HG02852 (cell line): ENCODE data around the gene ITM2B.
A peak's percentile ranks its signal among the peaks of the same experiment; 100 is the strongest.

Experiments
- ATAC-seq: cut with Tn5 transposase; IDR thresholded peaks from one replicate; pipeline ENCODE4 v1.9.1; 2021; ENCODE audit warnings: mild to moderate bottlenecking, moderate library complexity; ENCODE audit not compliant: unreplicated experiment

The ITM2B gene

DNA sequence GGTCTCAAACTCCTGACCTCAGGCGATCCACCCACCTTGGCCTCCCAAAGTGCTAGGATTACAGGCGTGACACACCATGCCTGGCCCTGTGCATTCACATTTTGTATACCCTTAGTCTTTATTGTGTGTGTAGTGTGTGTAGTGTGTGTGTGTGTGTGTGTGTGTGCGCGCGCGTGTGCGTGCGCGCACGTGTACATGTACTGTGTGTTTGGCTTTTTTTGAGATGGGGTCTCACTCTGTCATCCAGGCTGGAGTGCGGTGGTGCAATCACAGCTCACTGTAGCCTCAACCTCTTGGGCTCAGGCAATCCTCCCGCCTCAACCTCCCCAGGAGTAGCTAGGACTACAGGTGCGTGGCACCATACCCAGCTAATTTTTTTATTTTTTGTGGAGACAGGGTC is 22.1 kb downstream of the ITM2B start:
- no peak for ATAC-seq

DNA sequence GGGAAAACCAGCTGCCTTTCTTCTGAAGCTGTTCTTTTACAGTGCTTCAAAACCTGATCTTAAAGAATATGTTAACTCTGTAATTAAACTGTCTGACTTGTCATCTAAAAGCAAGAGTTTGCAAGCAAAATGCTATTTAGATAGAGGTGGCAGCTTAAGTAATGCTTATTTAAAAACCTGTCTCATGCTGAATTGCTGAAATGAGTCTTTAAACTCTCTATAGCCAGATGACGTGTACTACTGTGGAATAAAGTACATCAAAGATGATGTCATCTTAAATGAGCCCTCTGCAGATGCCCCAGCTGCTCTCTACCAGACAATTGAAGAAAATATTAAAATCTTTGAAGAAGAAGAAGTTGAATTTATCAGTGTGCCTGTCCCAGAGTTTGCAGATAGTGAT is 22.9 kb downstream of the ITM2B start:
- ATAC-seq: no peak

DNA sequence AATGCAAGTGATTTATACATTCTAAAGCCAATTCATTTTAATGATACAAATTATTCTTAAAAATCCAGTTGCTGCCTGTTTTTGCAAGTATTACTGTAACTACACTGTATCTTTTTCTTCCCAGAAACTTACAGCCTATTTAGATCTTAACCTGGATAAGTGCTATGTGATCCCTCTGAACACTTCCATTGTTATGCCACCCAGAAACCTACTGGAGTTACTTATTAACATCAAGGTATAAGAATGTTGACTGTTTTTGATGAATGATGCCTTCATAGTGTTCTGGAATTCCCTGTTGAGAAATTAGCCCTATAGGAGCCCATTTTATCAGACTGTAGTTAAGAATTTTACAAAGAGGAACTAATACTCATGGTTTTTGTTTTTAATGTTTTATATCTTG is 25.0 kb downstream of the ITM2B start:
- ATAC-seq: no peak

DNA sequence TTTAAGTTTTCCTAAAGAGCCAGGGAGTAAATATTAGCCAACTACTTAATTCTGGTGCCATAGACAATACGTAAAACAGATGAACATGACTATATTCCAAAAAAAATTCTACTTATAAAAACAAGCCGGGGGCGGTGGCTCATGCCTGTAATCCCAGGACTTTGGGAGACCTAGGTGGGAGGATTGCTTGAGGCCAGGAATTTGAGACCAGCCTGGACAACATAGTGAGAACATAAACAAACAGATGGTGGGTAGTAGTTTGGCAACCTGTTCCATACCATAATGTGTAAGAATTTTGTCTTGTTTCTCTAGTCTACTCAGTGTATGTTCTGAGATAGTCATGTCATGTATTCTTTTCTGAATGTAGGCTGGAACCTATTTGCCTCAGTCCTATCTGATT is 25.4 kb downstream of the ITM2B start:
- no peak for ATAC-seq

DNA sequence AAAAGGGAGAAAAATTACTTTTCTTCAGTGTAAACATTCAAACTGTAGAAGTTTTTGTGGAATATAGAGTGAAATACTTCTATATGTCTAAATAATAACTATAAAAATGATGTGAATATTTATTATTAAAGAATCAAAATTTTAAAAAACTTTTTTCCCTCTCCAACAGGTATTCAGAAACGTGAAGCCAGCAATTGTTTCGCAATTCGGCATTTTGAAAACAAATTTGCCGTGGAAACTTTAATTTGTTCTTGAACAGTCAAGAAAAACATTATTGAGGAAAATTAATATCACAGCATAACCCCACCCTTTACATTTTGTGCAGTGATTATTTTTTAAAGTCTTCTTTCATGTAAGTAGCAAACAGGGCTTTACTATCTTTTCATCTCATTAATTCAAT is 28.0 kb downstream of the ITM2B start:
- no peak for ATAC-seq

DNA sequence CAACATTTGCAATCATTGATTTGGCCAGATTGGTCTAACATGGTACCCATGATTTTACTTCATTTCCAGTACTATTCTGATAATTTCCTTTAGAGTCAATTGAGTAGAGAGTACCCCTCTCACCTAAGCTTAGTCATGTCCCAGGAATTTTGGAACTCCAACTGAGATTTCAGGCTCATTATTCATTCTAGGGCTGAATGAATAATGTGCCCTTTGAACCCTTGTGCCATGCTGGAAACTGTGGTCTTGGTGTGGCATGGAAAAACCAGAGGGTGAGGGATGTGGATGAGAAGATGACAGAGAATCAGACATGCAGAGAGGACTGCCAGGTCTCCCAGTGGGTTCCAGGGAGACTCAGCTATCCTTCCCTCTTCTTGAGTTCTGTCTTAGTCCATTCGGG is 30.2 kb downstream of the ITM2B start:
- no peak for ATAC-seq

DNA sequence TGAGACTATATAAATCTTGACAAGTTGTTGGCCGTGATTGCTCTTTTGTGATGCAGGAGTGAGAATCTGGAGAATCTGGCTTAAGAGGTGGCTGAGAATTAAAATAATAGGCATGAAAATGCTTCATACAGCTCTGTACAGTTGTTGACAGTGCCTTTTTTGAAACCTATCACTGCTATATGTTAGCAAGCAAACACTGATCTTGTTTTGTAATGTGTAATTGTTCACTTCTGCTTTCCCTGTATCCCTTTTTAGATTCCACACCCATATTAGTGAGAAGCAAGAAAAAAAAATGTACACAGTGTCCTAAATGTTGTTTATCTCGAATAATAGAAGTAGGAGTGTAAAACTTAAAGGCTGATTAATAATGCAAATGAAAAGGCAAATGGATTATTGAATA is 31.1 kb downstream of the ITM2B start:
- no peak for ATAC-seq

DNA sequence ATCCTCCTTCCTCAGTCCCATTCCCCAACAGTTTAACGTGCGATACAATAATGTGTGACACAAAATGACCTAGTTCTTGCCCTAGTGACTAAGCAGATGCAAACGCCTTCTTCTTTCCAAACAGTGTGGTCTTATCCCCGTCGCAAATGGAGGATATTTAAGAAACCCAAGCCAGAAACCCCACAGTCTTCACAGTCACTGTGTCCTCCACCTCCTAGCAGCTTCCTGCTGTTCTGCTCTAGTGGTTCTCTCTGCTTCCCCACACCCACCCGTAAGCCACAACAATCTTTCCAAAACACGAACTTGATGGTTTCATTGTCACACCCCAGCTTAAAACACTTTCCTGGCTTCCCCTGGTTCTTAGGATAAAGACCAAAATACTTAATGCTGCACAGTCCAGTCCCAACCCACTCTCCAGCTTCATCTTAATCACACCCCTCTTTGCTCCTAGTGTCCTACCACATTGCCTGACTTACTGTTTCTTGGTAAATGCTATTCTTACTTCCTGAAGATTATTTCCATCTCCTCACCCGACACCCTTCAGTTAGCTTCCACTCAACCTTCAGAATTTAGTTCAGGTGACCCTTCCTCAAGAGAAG is 32.3 kb downstream of the ITM2B start:
- ATAC-seq: peak; percentile 74

DNA sequence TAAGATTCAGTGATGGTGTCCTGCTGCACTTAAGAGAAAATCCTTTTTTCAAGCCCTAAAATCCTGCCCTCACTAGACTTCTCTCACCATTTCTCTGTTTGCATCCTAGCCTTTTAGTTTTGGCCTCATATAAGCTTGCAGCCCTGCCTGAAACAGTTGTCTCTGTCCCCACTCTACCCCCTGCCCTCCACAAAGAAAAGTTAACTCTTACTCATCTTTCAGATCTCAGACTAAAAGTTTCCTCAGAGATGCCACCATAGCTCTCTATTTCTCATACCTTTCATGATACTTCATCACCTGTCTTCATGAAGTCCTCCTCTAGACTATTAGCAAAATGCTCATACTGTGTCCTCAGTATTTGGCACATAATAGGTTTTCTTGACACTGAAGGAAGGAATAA is 33.1 kb downstream of the ITM2B start:
- ATAC-seq: no peak

DNA sequence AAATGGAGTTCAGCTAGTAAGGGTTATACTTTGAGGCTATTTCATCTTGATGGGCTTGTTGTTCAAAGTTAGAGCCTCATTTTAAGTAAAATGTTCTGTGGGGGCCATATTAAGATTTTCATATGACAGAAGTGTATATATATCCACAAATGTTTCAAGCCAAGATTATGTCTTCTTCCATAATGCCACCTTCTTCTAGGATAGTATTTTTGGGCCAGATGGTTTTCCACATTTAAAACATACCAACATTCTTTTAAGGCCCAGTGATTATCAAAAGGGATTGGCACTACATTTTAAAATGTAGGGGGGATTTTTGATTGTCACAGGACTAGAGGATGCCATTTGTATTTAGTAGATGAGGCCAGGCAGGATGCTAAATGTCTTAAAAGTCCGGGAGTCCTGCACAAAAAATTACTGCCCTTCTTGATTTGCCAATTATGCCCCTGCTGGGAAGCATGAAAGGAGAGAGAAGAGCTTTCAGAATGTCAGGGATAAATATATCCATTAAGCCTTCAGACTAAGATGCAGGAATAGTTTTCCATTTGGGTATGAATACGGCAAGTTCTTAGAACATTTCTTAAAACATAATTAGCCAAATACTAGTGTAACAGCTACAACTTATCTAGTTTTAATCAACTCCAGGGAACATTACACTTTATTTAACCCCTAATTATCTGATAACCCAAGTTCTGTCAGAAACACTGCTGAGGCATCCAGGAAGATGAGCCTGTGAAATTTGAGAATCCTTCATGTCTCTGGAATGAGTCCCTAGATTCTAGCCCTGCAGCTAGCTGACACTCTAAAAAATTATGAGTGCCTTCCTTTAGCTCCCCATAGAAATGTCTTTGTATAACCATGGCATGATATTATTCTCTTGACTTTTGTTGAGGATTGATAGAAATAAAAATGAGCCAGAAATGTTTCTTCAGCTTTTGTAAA is 34.0 kb downstream of the ITM2B start:
- ATAC-seq: no peak

DNA sequence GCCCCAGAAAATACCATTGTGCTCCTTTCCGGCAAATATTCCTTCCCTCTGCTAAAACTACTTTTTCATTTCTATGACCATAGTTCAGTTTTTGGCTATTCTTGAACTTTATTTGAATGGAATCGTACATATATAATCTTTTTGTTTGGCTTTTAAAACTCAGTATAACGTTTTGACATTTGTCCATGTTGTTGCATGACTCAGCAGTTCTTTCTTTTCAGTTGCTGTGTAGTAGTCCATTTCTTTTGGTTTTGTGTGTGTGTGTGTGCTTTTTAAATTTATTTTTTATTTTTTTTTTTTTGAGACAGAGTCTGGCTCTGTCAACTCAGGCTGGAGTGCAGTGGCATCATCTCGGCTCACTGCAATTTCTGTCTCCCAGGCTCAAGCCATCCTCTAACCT is 35.0 kb downstream of the ITM2B start:
- no peak for ATAC-seq

DNA sequence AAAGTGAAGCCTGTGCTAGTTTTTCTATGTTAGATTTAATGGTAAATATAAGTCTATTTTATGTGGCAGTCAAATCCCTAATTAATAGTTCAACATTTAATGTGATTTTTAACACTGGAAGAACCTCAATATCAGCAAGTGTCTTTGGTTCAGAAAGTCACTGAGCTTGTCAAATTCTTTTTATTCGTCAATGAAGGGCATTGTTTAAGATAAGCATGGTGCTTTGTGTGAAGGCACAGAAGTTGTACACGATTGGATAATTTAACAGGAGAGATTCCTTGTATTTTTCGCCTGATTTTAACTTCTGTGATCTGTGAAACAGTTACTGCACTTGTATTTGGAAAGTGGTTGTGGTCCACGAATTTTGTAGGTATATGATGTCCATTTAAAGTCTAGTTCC is 40.3 kb downstream of the ITM2B start:
- no peak for ATAC-seq

DNA sequence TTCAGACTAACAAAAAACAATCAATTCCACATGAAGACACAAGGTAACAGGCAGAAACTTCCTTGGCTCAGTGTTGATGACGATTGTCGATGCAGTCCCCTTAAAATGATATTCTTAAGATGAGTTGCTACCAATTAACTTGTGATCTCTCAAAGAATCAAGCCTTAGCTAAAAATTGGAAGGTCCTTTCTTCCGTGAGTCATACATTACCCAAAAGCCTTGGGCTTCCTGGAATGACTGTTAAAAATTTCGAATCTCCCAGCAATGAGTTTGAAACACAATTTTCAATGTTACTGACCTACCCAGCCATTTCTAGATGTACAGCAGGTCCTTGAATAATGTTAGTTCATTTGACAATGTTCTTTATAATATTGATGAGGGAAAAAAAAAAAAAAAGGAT is 42.5 kb downstream of the ITM2B start:
- no peak for ATAC-seq

DNA sequence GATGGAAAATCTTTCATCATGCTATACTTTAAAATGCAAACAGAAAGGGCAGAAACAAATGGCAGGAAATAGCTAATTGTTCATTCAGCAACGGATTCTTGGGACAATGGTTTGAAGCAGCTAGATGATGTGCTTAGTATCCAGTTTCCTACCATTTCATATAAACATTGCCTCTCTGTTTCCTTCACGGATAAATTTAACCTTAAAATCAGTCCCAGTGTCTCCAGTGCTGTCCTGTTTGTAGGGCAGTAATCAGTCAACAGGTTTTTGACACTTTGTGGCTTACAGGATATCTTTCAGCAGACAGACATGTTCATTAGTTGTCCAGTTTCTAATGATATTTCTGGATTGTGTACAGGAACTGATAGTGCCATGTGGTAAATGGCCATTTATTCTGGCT is 45.8 kb downstream of the ITM2B start:
- ATAC-seq: no peak

DNA sequence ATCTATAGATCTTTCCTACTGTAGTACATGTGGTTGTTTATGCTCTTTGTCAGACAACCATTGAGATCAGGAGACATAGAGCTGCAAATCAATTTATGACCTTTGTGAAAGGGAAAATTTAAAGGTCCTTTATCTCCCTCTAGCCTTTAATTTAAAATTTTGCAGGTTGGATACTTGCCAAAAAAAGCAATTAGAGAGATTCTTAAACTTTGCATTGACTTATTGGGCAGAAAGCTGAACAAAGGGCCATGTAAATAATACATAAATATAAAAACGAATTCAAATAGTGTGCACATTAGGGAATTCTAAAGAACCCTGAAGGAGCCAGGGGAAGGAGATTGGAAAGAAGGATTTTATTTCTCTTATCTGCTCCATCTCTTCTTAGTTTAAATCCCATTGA is 48.5 kb downstream of the ITM2B start:
- ATAC-seq: no peak

DNA sequence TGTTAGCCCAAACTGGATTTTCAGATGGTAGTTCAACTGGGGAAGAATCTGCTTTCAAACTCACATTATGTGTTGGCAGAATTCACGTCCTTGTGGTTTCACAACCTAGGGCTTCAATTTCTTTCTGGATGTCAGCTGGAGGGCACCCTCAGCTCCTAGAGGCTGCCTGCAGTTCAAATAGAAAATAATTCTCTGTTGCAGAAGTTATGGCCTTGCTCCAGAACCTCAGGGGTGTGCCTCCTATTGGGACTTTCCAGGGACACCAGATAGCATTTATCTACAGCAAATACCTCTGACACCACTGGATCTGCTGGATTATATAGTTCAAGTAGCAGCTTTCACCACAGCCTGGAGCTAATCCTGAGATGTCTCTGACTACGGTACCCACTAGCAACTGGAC is 58.7 kb downstream of the ITM2B start:
- no peak for ATAC-seq

DNA sequence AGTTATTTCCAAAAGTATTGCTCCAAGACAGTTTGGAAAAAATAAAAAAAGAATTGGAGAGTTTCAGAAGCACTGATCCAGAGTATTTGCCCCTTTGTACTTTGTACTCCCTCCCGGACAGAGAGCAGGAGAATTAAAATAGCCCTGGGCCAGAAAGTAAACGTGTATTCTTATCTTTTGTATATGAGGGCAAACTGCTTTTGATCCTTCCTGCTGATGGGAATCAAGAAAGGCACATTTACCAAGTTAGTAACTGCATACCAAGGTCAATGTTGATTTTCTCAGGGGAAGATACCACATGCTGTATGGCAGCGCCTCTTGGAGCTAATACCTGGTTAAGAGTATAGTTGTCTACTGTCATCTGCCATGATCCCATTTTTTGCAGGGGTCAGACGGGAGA is 59.6 kb downstream of the ITM2B start:
- ATAC-seq: no peak

DNA sequence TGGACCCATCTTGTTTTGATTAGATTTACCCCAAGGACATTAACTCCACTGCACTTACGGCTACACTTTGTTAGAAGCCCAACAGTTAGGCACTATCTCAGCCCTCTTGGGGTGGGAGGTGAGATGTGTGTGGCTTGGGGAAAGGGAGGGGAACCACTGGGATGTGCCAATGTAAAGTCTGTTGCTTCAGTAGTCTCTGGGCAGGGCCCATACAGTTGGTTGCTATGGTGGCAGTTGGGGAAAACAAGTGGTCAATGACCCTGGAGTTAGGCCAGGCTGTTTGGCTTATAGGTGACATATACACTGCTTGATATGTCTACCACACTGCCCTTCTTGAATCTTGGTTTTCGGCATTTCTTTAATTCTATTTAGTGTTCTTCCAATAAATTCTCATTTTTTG is 61.6 kb downstream of the ITM2B start:
- no peak for ATAC-seq

DNA sequence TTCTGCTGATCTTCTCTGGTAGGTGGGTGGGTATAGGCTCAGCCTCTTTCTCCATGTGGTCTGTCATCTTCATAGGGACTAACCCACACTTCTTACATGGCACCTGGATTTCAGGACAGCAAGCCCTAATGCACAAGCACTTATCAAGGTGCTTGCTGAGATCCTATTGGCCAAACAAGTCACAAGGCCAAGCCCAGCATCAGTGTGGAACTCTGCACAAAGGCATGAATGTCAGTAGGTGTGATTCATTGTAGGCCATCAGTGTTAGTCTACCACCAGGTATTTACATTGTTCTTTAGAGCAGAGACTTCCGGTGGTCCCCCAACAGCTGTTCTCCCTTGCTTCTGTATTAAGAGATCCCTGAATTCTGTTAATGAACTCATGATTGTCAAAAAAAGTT is 62.3 kb downstream of the ITM2B start:
- no peak for ATAC-seq

DNA sequence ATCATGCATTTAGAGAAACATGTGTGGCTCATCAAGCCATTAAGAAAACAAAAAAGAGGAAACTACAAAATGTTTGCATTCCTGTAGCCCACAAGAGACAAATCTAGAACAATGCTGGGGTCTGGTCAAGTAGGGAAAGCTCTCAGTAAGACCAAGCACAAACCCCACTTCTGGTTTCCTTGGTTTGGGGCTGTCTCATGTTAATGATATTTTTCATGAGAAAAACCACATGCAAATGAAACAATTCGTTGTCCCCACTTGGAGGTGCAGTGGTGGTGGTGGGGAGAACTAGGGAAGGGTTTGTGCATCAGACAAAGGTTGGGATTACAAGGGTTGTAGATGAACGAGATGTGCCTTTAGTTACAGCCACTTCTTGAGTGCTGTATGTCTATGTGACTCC is 63.5 kb downstream of the ITM2B start:
- peak; percentile 60 for ATAC-seq

DNA sequence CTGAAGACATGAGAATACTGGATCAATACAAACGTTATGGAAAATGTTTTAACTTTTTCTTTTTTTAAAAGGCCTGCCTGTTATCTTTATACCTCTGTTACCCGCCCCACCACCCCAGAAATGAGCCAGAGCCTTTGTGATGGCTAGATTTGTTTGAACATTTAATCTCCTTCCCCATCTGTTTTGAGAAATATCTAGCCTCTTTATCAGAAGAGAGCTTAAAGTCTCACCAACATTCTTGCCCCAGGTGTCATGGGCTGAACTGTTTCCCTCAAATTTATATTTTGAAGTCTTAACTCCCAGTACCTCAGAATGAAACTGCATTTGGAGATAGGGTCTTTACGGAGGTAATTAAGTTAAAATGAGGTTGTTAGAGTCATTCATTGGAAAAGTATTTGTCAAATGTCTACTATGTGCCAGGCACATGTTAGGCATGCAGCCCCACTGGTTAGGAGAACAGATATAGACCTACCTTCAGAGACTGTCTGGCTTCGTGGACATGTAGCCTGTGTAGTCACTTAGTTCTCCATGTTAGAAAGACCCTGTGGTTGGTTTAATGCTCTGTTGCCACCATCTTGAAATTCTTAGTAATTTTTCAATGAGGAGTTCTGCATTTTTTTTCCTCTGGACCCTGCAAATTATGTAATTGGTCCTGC is 64.3 kb downstream of the ITM2B start:
- no peak for ATAC-seq

DNA sequence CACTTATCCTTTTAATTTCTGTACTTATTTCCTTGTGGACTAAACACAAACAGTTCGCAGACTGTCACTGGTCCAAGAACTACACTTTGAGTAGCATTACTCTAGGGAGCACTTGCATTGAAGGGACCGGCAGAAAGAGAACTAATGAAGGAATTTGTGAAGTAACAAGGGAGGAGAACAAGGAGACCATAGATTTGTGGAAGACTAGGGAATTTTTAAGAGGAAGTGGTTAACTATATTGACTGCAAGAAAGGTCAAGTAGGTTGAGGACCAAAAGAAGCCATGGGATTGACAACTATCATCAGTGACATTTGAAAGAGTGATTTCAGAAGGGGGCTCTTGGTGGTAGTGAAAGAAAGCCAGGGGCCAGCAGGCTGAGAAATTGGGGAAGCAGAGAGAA is 66.6 kb downstream of the ITM2B start:
- no peak for ATAC-seq
